GM12891 (cell line): ENCODE results near the gene C17orf107.

Experiments used
- PAX5 ChIP-seq: IDR thresholded peaks from 2 replicates; pipeline ENCODE4 v1.6.1; 2011; ENCODE audit warnings: low read length, moderate library complexity, mild to moderate bottlenecking; ENCODE audit not compliant: insufficient read depth, severe bottlenecking
- POLR2AphosphoS5 ChIP-seq: IDR thresholded peaks from 2 replicates; pipeline ENCODE4 v1.6.1; 2011; ENCODE audit warnings: low read depth, low read length, control low read depth
- TAF1 ChIP-seq: IDR thresholded peaks from 2 replicates; pipeline ENCODE4 v1.6.1; 2011; ENCODE audit warnings: low read depth, low read length, control low read depth

DNA sequence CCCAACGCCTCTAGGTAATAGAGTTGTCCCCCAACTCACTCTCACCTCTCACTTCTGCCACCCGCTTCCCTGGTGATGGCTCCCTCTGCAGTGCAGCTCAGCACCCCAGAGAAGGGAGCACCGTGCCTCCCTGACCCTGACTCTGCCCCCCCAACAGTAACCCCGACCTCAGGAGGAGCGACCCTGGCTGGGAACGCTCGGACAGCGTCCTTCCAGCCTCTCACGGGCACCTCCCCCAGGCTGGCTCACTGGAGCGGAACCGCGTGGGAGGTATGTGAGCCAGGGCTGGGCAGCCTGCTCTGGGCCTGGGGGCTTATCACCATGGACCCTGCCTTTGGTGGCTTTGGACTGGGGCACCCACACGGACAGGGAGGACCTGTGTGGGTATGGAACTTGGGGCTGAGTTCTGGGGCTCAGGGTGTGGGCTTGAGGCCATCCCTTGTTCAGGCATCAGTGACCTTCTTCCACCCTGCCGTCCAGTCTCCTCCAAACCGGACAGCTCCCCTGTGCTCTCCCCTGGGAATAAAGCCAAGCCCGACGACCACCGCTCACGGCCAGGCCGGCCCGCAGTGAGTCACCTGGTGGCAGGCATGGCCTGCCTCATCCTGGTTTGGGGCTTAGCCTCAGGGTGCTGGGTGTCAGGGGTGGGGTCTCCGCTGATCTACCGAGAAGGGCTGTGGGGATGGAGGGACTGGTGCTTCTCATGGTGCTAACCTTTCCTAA, 6.7 kb upstream of the C17orf107 start:
- no peak for TF ChIP-seq POLR2AphosphoS5
- TF ChIP-seq TAF1: no peak
- peak; percentile 75 for TF ChIP-seq PAX5
